Retinal pigment epithelial cell (primary cell): ENCODE results near the gene DENND2A.
"Not testable (repeated sequence)": the region's sequence is repeated elsewhere in the genome, so short reads cannot be mapped to it uniquely, and the experiment has no call there.

Experiments
- DNase-seq: peaks from one replicate; pipeline ENCODE4 v3.0.0-alpha.2; 2010; ENCODE audit warnings: low read depth
- H3K4me3 ChIP-seq: 2 replicates; pipeline ENCODE4 v1.5.1; 2011; ENCODE audit warnings: mild to moderate bottlenecking, low read length, control low read depth, moderate library complexity
- TF ChIP-seq, protein P1 (sequence below): conservative IDR thresholded peaks from 2 replicates; pipeline ENCODE4 v1.5.1; 2011; ENCODE audit warnings: low read depth, low read length, control low read depth, inconsistent platforms

Gene DENND2A

DNA sequence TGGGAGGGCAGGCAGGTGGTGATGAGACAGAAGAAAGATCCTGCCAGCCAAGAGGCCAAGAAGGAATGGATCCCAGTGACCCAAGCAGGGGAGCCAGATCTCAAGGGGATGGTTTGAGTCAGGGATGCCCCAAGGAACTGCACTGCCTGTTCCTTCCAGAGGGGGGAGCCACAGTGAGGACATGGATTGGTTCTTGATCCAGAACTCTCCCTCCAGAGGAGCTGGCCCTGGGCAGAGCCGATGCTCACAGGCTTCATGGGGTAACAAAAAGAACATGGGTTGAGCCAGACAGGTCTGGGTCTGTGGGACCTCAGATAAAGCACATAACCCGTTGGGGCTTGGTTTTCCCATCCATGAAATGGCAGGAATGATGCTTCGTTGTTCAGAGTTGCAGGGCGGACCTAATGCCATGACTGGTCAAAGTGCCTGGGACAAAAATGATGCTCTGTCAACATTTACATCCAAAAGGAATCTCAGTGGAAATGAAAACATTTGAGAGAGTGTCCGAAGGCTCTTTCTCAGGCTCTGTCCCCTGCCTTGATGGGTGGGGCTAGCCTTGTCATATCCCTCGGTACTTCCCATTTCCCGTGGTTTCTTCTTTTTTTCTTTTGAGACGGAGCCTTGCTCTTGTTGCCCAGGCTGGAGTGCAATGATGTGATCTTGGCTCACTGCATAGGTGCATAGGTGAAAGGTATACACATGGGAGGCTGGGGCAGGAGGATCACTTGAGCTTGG, 4.7 kb upstream of the DENND2A start:
- TF ChIP-seq, protein P1, sequence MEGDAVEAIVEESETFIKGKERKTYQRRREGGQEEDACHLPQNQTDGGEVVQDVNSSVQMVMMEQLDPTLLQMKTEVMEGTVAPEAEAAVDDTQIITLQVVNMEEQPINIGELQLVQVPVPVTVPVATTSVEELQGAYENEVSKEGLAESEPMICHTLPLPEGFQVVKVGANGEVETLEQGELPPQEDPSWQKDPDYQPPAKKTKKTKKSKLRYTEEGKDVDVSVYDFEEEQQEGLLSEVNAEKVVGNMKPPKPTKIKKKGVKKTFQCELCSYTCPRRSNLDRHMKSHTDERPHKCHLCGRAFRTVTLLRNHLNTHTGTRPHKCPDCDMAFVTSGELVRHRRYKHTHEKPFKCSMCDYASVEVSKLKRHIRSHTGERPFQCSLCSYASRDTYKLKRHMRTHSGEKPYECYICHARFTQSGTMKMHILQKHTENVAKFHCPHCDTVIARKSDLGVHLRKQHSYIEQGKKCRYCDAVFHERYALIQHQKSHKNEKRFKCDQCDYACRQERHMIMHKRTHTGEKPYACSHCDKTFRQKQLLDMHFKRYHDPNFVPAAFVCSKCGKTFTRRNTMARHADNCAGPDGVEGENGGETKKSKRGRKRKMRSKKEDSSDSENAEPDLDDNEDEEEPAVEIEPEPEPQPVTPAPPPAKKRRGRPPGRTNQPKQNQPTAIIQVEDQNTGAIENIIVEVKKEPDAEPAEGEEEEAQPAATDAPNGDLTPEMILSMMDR: peak; percentile 58
- no peak overlapping the region for H3K4me3 ChIP-seq
- DNase-seq: no peak

DNA sequence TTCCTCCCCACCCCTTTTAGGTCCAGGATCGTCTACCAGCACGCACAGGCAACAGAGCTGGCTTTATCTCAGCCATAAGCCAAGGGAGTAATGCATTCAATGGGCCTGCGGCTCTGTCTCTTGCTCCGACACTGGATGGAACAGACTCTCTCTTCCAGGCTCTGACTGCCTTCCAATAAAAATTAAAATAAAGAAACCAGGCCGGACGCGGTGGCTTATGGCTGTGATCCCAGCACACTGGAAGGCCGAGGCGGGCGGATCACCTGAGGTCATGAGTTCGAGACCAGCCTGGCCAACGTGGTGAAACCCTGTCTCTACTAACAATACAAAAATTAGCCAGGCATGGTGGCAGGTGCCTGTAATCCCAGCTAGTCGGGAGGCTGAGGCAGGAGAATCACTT, 4.1 kb upstream of the DENND2A start:
- DNase-seq, H3K4me3 ChIP-seq: not testable (repeated sequence)

DNA sequence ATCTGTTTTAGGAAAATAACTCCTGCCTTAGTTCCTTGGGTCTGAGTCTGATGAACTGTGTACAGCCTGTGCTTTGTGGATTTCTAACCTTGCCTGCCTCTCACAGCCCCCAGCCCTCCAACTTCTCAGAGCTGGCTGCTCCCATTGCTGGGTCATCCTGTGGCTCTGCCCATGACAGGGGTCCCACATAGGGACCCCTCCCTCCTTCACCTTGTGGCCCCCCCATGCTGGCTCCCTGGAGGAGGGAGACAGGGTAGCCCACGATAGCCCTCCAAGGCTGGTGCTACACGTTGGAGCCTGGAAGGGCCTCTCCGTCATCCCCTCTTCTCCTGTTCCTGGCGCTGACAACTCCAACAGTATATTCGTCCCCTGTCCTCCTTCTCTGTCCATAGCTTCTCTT, 2.8 kb upstream of the DENND2A start:
- H3K4me3 ChIP-seq: no peak overlapping the region
- DNase-seq: no peak
- TF ChIP-seq, protein P1: no peak

DNA sequence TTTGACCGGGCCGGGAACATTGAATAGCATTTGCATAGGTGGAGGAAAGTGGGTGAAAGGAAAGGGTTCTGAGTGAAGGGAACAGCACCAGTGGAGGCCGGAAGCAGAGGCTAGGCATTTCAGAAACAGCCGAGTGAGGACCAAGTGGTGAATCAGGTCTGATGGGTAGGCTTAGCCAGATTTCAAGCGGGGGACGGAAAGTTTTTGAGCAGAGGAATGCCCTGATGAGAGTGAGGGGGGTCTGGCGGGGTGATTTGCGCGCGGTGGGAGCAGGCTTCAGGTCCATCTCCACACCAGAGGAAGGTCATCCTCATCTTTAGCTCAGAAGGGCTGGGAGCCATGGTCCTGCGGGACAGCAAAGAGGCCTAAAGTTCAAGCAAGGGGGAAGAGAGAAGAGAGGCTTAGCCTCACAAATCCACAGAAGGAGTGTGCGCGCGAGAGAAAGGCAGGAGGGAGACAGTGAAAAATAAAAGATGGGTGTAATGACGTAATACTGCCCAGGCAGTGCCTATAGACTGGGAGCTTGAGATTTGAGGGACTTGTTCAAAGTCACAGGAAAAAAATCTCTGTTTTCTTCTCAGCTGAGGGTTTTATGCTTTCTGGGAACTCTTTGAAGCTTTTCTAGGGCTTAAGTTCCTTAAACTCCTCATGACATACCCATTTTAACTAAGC, 1.0 kb upstream of the DENND2A start:
- TF ChIP-seq, protein P1: no peak
- peak overlapping the region; percentile 52 for H3K4me3 ChIP-seq
- no peak for DNase-seq

DNA sequence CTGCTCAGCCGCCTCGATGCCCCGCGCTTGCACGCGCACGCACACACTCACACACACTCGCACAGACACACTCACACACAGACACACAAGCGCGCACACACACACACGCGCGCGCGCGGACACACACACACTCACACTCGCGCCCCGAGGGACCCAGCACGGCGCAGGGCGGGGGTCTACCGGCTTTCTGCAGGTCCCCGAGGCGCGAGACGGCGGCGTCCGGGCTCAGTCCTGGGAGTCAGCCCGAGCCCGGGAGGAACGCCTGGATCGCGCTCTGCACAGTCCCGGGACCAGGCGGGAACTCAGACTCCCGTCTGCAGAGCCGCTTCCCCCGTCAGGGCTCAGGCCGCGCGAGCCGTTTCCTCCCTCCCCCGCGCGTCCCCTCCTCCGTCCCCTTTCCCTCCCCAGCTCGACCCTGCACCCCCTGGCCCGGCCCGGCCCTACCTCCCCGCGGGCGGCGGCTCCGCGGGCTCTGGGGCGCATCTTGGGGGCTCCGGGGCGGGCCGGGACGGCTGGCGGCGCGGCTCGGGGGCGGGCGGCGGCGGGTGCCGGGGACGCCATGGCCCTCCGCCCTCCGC, 464 bp downstream of the DENND2A start:
- peak overlapping the region; percentile 60 for H3K4me3 ChIP-seq
- no peak for DNase-seq

DNA sequence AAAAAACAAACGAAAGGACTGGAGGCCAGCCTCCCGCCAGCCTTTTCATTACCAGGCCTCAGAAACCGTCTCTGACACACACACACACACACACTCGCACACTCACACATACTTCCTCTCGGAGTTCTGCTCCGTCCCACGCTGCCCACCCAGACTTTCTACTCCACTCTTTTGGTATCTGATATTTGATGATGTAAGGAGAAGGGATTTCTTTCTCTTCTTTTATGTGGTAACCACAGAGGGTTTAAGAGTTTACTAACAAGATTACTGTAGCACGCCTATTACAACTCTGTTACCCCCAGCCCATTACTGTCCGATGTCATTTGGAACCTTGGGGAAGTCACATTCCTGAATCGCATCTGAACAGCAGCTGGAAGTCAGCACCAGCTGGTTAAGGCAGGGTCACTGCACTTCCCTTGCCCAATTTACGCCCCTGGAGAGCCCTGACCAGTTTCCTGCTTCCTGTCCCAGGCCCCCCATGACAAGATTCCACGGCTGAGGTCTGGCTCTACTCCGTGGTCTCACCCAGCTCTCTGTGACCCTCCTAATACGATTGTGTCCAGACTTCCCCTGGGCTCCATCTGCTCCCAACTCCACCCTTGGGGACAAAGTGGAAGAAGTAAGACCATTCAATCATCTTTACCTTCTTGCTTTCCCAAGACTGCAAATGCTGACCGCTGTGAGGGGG, 1.1 kb downstream of the DENND2A start:
- DNase-seq: no peak
- H3K4me3 ChIP-seq: peak overlapping the region; percentile 60
- TF ChIP-seq, protein P1: no peak

More for the DNA sequence above, 464 bp downstream of the DENND2A start:
- TF ChIP-seq, protein P1: no peak

DNA sequence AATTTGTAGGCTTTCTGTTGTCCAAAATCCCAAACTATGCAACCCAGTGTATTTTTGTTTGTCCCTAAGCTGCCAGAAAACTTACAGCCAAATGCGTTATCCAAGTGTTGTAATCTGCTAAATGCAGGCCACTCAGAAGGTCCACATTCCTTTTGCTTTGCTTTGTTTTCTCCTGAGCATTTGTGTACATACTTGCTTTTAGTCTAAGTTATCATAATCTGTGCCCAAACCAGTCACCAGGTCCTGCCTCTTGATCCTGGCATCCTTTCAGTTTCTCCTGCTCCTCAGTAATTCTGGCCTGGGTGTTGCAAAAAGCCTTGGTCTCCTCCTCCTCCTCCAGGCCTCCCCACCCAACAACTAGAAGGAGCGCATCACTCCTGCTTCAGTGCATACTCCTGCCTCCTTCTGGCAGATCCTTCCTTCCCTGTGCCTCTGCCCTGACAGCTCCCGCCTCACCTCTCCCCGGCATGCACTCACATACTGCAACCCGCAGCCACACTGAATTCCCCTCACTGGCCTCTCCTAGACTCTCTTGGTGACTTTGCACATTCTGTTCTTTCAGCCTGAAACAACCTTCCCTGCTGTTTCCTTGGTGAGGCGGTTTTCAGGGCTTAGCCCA, 2.3 kb downstream of the DENND2A start:
- DNase-seq: no peak
- TF ChIP-seq, protein P1: peak; percentile 41
- H3K4me3 ChIP-seq: no peak overlapping the region
